HK-2 (cell line): ENCODE results near the gene BRF1.

Experiments
- DNase-seq: peaks from one replicate; pipeline ENCODE4 v3.0.0-alpha.2; 2018; ENCODE audit not compliant: unreplicated experiment

Gene BRF1

GRCh38 chr14:105196265-105196960 lies 104.4 kb downstream of the BRF1 start:
- no peak for DNase-seq

GRCh38 chr14:105195522-105196264 lies 105.1 kb downstream of the BRF1 start:
- DNase-seq: no peak

- DNase-seq: no peak
Measured at GRCh38 chr14:105195051-105195450, 105.8 kb downstream of the BRF1 start.

GRCh38 chr14:105193916-105194782 lies 106.7 kb downstream of the BRF1 start:
- no peak for DNase-seq

- no peak for DNase-seq
Measured at GRCh38 chr14:105192866-105193731, 107.7 kb downstream of the BRF1 start.

- no peak for DNase-seq
Measured at GRCh38 chr14:105187935-105188524, 112.8 kb downstream of the BRF1 start.

GRCh38 chr14:105187116-105187515 lies 113.7 kb downstream of the BRF1 start:
- no peak for DNase-seq

- no peak for DNase-seq
Measured at GRCh38 chr14:105185973-105186372, 114.8 kb downstream of the BRF1 start.

- no peak for DNase-seq
Measured at GRCh38 chr14:105185001-105185400, 115.8 kb downstream of the BRF1 start.

GRCh38 chr14:105184461-105184860 lies 116.3 kb downstream of the BRF1 start:
- no peak for DNase-seq

- DNase-seq: no peak
Measured at GRCh38 chr14:105182296-105183020, 118.3 kb downstream of the BRF1 start.

- no peak for DNase-seq
Measured at GRCh38 chr14:105181549-105182295, 119.1 kb downstream of the BRF1 start.

GRCh38 chr14:105180592-105181548 lies 119.9 kb downstream of the BRF1 start, which contains the start of gene NUDT14:
Gene NUDT14, minus strand, starts transcription at chr14:105181312. Its CDS starts 103 bp downstream, at chr14:105181209.
- peak; percentile 86 for DNase-seq

- DNase-seq: no peak
Measured at GRCh38 chr14:105179191-105179590, 121.6 kb downstream of the BRF1 start.

GRCh38 chr14:105178868-105179140 lies 122.0 kb downstream of the BRF1 start:
- DNase-seq: no peak

GRCh38 chr14:105178069-105178867 lies 122.5 kb downstream of the BRF1 start:
- DNase-seq: no peak

- DNase-seq: no peak
Measured at GRCh38 chr14:105177082-105177481, 123.7 kb downstream of the BRF1 start.

- no peak for DNase-seq
Measured at GRCh38 chr14:105176513-105176912, 124.3 kb downstream of the BRF1 start.
